ENCODE results near the gene KRT39.

- TF ChIP-seq REST (IDR thresholded peaks at IDR 0.05) (no peak), CTCF (IDR thresholded peaks at IDR 0.05; ENCODE audit: low read depth, low read length, missing input control) (no peak), EGR1 (IDR thresholded peaks at IDR 0.05; ENCODE audit: low read depth in 2 of 2) (no peak), MAX (IDR thresholded peaks at IDR 0.05) (no peak), YY1 (IDR thresholded peaks at IDR 0.05) (no peak), SP1 (IDR thresholded peaks at IDR 0.05) (no peak), JUND (IDR thresholded peaks at IDR 0.05) (no peak), RXRA (IDR thresholded peaks at IDR 0.05) (no peak), FOXA1 (IDR thresholded peaks at IDR 0.05) (no peak), ZBTB33 (IDR thresholded peaks at IDR 0.05) (no peak), ATF3 (IDR thresholded peaks at IDR 0.05) (no peak)
These were observed 14.6 kb downstream of the KRT39 start for GRCh38 chr17:40952154-40952553.
